ENCODE measurements around the gene EPHA3. TPM values are rescaled to one million over a fixed set of nuclear protein-coding genes. Genes with fewer than 3 reads are reported as not detected.

Gene EPHA3
- total and polyA plus RNA-seq, 2 donors (not counting 1 experiment from before 2014, with no cell fraction given), result 0.23 to 0.99 TPM

- no peaks in the 10 kb centered on the region for H3K36me3 ChIP-seq (ENCODE audit: control insufficient read depth, insufficient read depth, low read length)
- H3K27me3 ChIP-seq (ENCODE audit: control insufficient read depth, insufficient read depth, low read length), result no peaks in the 10 kb centered on the region
- no peak overlapping the region for H3K4me2 ChIP-seq (ENCODE audit: extremely low read depth, insufficient read depth, low read length)
- no peak overlapping the region for H3K4me3 ChIP-seq (replicated peaks in 1 of 4; ENCODE audit: control extremely low read depth in 1 of 4, insufficient read depth in 1 of 4, low read depth in 3 of 4, low read length in 4 of 4)
- no peaks in the 10 kb centered on the region for H3K4me1 ChIP-seq (ENCODE audit: control insufficient read depth, extremely low read depth, insufficient read depth, low read length)
- no peaks in the 10 kb centered on the region for H3K9me3 ChIP-seq (ENCODE audit: control insufficient read depth, insufficient read depth, low read depth, low read length)
- H3K27ac ChIP-seq (ENCODE audit: insufficient read depth, low read length), result no peak overlapping the region
- TF ChIP-seq CTCF (conservative IDR thresholded peaks at IDR 0.05 in 1 of 2, IDR thresholded peaks at IDR 0.05 in 1 of 2; ENCODE audit: low read depth in 1 of 2, low read length in 2 of 2) (no peak), EZH2 (IDR thresholded peaks at IDR 0.05; ENCODE audit: low read length, missing control alignments) (no peak)
- H4K20me1 ChIP-seq (ENCODE audit: control insufficient read depth, extremely low read depth, insufficient read depth, low read length), result no peaks in the 10 kb centered on the region
- no peak for DNase-seq (ENCODE audit: low read depth in 2 of 2)
- no peak overlapping the region for H3K9ac ChIP-seq (ENCODE audit: insufficient read depth, low read length)
- no peaks in the 10 kb centered on the region for H3K79me2 ChIP-seq (ENCODE audit: control insufficient read depth, insufficient read depth, low read length)
- no peak overlapping the region for H2AFZ ChIP-seq (ENCODE audit: low read length)
These were observed 144.6 kb downstream of the EPHA3 start for GRCh38 chr3:89252016-89252415.

GRCh38 chr3:89252860-89253259, 145.4 kb downstream of the EPHA3 start:
- DNase-seq (ENCODE audit: low read depth in 2 of 2), result no peak
- Histone ChIP-seq H3K9me3 (ENCODE audit: control insufficient read depth, insufficient read depth, low read depth, low read length) (no peaks in the 10 kb centered on the region), H3K36me3 (ENCODE audit: control insufficient read depth, insufficient read depth, low read length) (no peaks in the 10 kb centered on the region), H3K4me3 (replicated peaks in 1 of 4; ENCODE audit: control extremely low read depth in 1 of 4, insufficient read depth in 1 of 4, low read depth in 3 of 4, low read length in 4 of 4) (no peak overlapping the region), H3K4me2 (ENCODE audit: extremely low read depth, insufficient read depth, low read length) (no peak overlapping the region), H3K9ac (ENCODE audit: insufficient read depth, low read length) (no peak overlapping the region), H2AFZ (ENCODE audit: low read length) (no peak overlapping the region), H3K4me1 (ENCODE audit: control insufficient read depth, extremely low read depth, insufficient read depth, low read length) (no peaks in the 10 kb centered on the region), H3K27ac (ENCODE audit: insufficient read depth, low read length) (no peak overlapping the region), H3K27me3 (ENCODE audit: control insufficient read depth, insufficient read depth, low read length) (no peaks in the 10 kb centered on the region), H3K79me2 (ENCODE audit: control insufficient read depth, insufficient read depth, low read length) (no peaks in the 10 kb centered on the region), H4K20me1 (ENCODE audit: control insufficient read depth, extremely low read depth, insufficient read depth, low read length) (no peaks in the 10 kb centered on the region)
- TF ChIP-seq EZH2 (IDR thresholded peaks at IDR 0.05; ENCODE audit: low read length, missing control alignments) (no peak), CTCF (conservative IDR thresholded peaks at IDR 0.05 in 1 of 2, IDR thresholded peaks at IDR 0.05 in 1 of 2; ENCODE audit: low read depth in 1 of 2, low read length in 2 of 2) (no peak)

- Histone ChIP-seq H3K27me3 (ENCODE audit: control insufficient read depth, insufficient read depth, low read length) (no peaks in the 10 kb centered on the region), H4K20me1 (ENCODE audit: control insufficient read depth, extremely low read depth, insufficient read depth, low read length) (no peaks in the 10 kb centered on the region), H3K79me2 (ENCODE audit: control insufficient read depth, insufficient read depth, low read length) (no peaks in the 10 kb centered on the region), H3K36me3 (ENCODE audit: control insufficient read depth, insufficient read depth, low read length) (no peaks in the 10 kb centered on the region), H3K9ac (ENCODE audit: insufficient read depth, low read length) (no peak overlapping the region), H2AFZ (ENCODE audit: low read length) (no peak overlapping the region), H3K4me1 (ENCODE audit: control insufficient read depth, extremely low read depth, insufficient read depth, low read length) (no peaks in the 10 kb centered on the region), H3K9me3 (ENCODE audit: control insufficient read depth, insufficient read depth, low read depth, low read length) (no peaks in the 10 kb centered on the region), H3K27ac (ENCODE audit: insufficient read depth, low read length) (no peak overlapping the region), H3K4me2 (ENCODE audit: extremely low read depth, insufficient read depth, low read length) (no peak overlapping the region), H3K4me3 (replicated peaks in 1 of 4; ENCODE audit: control extremely low read depth in 1 of 4, insufficient read depth in 1 of 4, low read depth in 3 of 4, low read length in 4 of 4) (no peak overlapping the region)
- DNase-seq (ENCODE audit: low read depth in 2 of 2), result no peak
- no peak for TF ChIP-seq CTCF (conservative IDR thresholded peaks at IDR 0.05 in 1 of 2, IDR thresholded peaks at IDR 0.05 in 1 of 2; ENCODE audit: low read depth in 1 of 2, low read length in 2 of 2)
- no peak for TF ChIP-seq EZH2 (IDR thresholded peaks at IDR 0.05; ENCODE audit: low read length, missing control alignments)
These were observed 149.0 kb downstream of the EPHA3 start for GRCh38 chr3:89256395-89256794.

All from fibroblast of lung (primary cell).